Temporal lobe (tissue), 2 donors: Measurements from ENCODE around the gene TRPC4. TPM values are rescaled to one million over a fixed set of nuclear protein-coding genes. Genes with fewer than 3 reads are reported as not detected.

Experiments used
- small RNA-seq: library from RNA; depleted of rRNA; stranded (forward); fragments of <200 nt; gene quantifications from one replicate; pipeline ENCODE3, GENCODE V24; 2014; ENCODE audit warnings: low replicate concordance
- total RNA-seq: library from RNA; depleted of rRNA; stranded (reverse); fragments of >200 nt; gene quantifications from one replicate; pipeline ENCODE4 v1.2.3, GENCODE V29; 2014

Gene TRPC4
- total RNA-seq, 1 donor from 2014 or later = 14.8 TPM

Small RNAs within 50 kb of the gene (small RNA-seq; reads per million reads assigned to genes)
- not detected for gene RNA5SP26
